Central memory CD8-positive, alpha-beta T cell (primary cell): ENCODE results near the gene SLN.

Source experiments
- ATAC-seq: fragments of 150-1000 bp; cut with Tn5 transposase; replicated peaks from 2 replicates; pipeline ENCODE4 v1.10.0; 2022; ENCODE audit warnings: mild to moderate bottlenecking, moderate FRiP score, moderate number of reproducible peaks; ENCODE audit not compliant: poor library complexity, severe bottlenecking; ENCODE audit errors: extremely low read depth
- DNase-seq, 2 donors: peaks; one replicate each; pipeline ENCODE4 v3.0.0; 2021; ENCODE audit warnings: low spot score in 2 of 2
- H3K27ac Mint-ChIP-seq: one replicate; pipeline ENCODE4 v1.8.0; 2022; ENCODE audit warnings: low read depth, mild to moderate bottlenecking, moderate library complexity, mixed read lengths
- H3K27me3 Mint-ChIP-seq: one replicate; pipeline ENCODE4 v1.8.0; 2022; ENCODE audit warnings: mixed read lengths
- H3K36me3 Mint-ChIP-seq: one replicate; pipeline ENCODE4 v1.8.0; 2022; ENCODE audit warnings: mild to moderate bottlenecking, moderate library complexity, mixed read lengths; ENCODE audit not compliant: insufficient read depth
- H3K4me1 Mint-ChIP-seq: one replicate; pipeline ENCODE4 v1.8.0; 2022; ENCODE audit warnings: mixed read lengths
- H3K4me3 Mint-ChIP-seq: one replicate; pipeline ENCODE4 v1.8.0; 2022; ENCODE audit warnings: mild to moderate bottlenecking, moderate library complexity, mixed read lengths
- H3K9me3 Mint-ChIP-seq: one replicate; pipeline ENCODE4 v1.8.0; 2022; ENCODE audit warnings: mixed read lengths

SLN gene

GRCh38 chr11:107675902-107676301, 36.0 kb downstream of the SLN start:
- ATAC-seq: no peak
- H3K27me3 Mint-ChIP-seq: peaks cover 28% of the 10 kb centered on the region
- H3K27ac Mint-ChIP-seq: no peak overlapping the region
- no peak for DNase-seq
- no peaks in the 10 kb centered on the region for H3K36me3 Mint-ChIP-seq
- H3K4me1 Mint-ChIP-seq: no peaks in the 10 kb centered on the region
- H3K9me3 Mint-ChIP-seq: no peaks in the 10 kb centered on the region
- no peak overlapping the region for H3K4me3 Mint-ChIP-seq

- Mint-ChIP-seq H3K36me3 (no peaks in the 10 kb centered on the region), H3K27ac (no peak overlapping the region), H3K27me3 (peaks cover 36% of the 10 kb centered on the region), H3K4me3 (no peak overlapping the region), H3K9me3 (no peaks in the 10 kb centered on the region), H3K4me1 (no peaks in the 10 kb centered on the region)
- DNase-seq (no peak), ATAC-seq (no peak)
These were observed 41.8 kb downstream of the SLN start for GRCh38 chr11:107669893-107670601.

GRCh38 chr11:107669191-107669740, 42.6 kb downstream of the SLN start:
- H3K4me1 Mint-ChIP-seq: no peaks in the 10 kb centered on the region
- H3K4me3 Mint-ChIP-seq: no peak overlapping the region
- H3K9me3 Mint-ChIP-seq: no peaks in the 10 kb centered on the region
- no peak for DNase-seq
- H3K36me3 Mint-ChIP-seq: no peaks in the 10 kb centered on the region
- peaks cover 41% of the 10 kb centered on the region for H3K27me3 Mint-ChIP-seq
- no peak overlapping the region for H3K27ac Mint-ChIP-seq
- ATAC-seq: no peak

GRCh38 chr11:107666911-107667613, 44.8 kb downstream of the SLN start:
- no peaks in the 10 kb centered on the region for H3K4me1 Mint-ChIP-seq
- H3K27me3 Mint-ChIP-seq: peaks cover 41% of the 10 kb centered on the region
- ATAC-seq (no peak), DNase-seq (no peak)
- H3K9me3 Mint-ChIP-seq: no peaks in the 10 kb centered on the region
- no peaks in the 10 kb centered on the region for H3K36me3 Mint-ChIP-seq
- no peak overlapping the region for H3K27ac Mint-ChIP-seq
- H3K4me3 Mint-ChIP-seq: no peak overlapping the region

- Mint-ChIP-seq H3K4me1 (no peaks in the 10 kb centered on the region), H3K4me3 (no peak overlapping the region), H3K9me3 (no peaks in the 10 kb centered on the region), H3K36me3 (no peaks in the 10 kb centered on the region), H3K27me3 (peaks cover 40% of the 10 kb centered on the region), H3K27ac (no peak overlapping the region)
- DNase-seq (no peak), ATAC-seq (no peak)
These were observed 46.8 kb downstream of the SLN start for GRCh38 chr11:107665018-107665417.

- Mint-ChIP-seq H3K4me1 (no peaks in the 10 kb centered on the region), H3K9me3 (no peaks in the 10 kb centered on the region), H3K36me3 (no peaks in the 10 kb centered on the region), H3K27me3 (peaks cover 40% of the 10 kb centered on the region), H3K27ac (no peak overlapping the region), H3K4me3 (no peak overlapping the region)
- DNase-seq: no peak
- no peak for ATAC-seq
These were observed 50.2 kb downstream of the SLN start for GRCh38 chr11:107661656-107662055.

GRCh38 chr11:107660066-107660465, 51.8 kb downstream of the SLN start:
- no peaks in the 10 kb centered on the region for H3K4me1 Mint-ChIP-seq
- no peak overlapping the region for H3K27ac Mint-ChIP-seq
- H3K4me3 Mint-ChIP-seq: no peak overlapping the region
- no peak for DNase-seq
- H3K36me3 Mint-ChIP-seq: no peaks in the 10 kb centered on the region
- no peaks in the 10 kb centered on the region for H3K9me3 Mint-ChIP-seq
- no peak for ATAC-seq
- peaks cover 35% of the 10 kb centered on the region for H3K27me3 Mint-ChIP-seq

- Mint-ChIP-seq H3K4me1 (no peaks in the 10 kb centered on the region), H3K36me3 (no peaks in the 10 kb centered on the region), H3K27ac (no peak overlapping the region), H3K9me3 (no peaks in the 10 kb centered on the region), H3K4me3 (no peak overlapping the region), H3K27me3 (peaks cover 28% of the 10 kb centered on the region)
- ATAC-seq: no peak
- DNase-seq: no peak
These were observed 52.5 kb downstream of the SLN start for GRCh38 chr11:107659310-107659709.
